Measurements from ENCODE around the gene FLYWCH1.
A peak's percentile ranks its signal among the peaks of the same experiment; 100 is the strongest.

DNA sequence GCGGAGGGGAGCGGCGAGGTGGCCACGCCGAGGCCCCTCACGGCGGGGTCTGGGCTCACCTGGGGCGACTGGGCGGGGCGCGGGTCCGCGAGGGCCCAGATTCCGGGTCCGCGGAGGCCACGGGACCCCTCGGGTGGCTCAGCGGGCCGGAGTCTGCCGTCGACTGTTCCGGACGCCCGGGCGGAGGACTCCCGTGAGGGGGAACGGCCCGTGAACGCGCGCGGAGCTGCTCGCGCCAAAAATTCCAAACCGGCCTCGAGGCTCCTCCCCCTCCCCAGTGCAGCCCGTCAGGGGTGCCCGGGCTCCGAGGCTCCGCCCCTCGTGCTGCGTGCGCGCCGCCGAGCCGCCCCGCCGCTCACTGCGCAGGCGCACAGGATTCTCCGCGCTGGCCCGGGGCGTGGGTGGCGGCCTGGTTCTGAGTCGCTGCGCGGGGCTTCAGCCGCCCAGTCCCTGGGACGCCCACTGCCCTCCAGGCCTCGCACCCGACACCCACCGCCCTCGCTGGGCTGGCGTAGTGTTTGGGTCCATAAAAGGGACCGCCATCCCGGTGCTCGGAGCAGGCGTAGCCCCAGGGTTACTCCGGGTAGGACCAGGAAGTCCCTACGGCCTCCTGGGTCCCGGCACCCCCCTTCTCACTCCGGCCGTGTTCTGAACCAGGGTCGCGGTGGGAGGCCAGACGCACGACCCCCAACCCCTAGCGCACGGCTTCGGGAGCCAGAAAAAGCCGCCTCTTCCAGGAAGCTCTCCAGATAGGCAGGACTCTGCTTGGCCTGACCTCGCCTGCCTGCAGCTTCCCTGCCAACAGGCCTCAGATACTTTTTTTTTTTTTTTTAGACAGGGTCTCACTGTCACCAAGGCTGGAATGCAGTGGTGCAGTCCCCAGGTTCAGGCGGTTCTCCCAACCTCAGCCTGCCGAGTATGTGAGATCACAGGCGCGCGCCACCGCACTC is 68.8 kb downstream of the FLYWCH1 start, which contains the start of gene PKMYT1:
- TF ChIP-seq, protein P1, sequence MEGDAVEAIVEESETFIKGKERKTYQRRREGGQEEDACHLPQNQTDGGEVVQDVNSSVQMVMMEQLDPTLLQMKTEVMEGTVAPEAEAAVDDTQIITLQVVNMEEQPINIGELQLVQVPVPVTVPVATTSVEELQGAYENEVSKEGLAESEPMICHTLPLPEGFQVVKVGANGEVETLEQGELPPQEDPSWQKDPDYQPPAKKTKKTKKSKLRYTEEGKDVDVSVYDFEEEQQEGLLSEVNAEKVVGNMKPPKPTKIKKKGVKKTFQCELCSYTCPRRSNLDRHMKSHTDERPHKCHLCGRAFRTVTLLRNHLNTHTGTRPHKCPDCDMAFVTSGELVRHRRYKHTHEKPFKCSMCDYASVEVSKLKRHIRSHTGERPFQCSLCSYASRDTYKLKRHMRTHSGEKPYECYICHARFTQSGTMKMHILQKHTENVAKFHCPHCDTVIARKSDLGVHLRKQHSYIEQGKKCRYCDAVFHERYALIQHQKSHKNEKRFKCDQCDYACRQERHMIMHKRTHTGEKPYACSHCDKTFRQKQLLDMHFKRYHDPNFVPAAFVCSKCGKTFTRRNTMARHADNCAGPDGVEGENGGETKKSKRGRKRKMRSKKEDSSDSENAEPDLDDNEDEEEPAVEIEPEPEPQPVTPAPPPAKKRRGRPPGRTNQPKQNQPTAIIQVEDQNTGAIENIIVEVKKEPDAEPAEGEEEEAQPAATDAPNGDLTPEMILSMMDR (IDR thresholded peaks at IDR 0.05; ENCODE audit: extremely low read depth in 1 of 2, insufficient read depth in 1 of 2, low read depth in 1 of 2, low read length in 2 of 2), result no peak
- TF ChIP-seq POLR2AphosphoS5 (IDR thresholded peaks at IDR 0.05; ENCODE audit: insufficient read depth, low read depth, low read length), result peak; percentile 96
- TF ChIP-seq, protein P2, sequence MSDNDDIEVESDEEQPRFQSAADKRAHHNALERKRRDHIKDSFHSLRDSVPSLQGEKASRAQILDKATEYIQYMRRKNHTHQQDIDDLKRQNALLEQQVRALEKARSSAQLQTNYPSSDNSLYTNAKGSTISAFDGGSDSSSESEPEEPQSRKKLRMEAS (IDR thresholded peaks at IDR 0.05; ENCODE audit: insufficient read depth, insufficient read length), result peak; percentile 24
- peak; percentile 97 for TF ChIP-seq POLR2A (IDR thresholded peaks at IDR 0.05; ENCODE audit: low read depth, low read length)

Measured in endothelial cell of umbilical vein (primary cell).